ENCODE measurements around the gene JAZF1.

JAZF1 gene

DNA sequence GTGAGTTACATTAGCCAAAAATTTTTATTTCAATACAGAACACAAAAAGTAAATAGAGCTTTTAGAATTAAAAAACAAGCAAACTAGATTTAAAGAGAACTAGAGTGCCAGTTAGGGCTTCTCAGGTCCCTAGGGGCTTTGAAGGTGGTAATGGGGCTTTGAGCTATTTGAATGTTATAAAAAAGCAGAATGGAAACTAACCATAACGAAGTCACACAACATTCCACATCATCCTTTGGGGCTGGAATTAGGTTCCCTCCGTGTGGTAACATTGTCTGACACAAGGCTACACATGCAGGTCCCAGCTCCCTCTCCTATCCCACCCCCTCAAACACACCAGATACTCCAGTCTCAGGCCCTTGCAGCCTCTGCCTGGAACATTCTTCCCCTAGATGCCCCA, 15.3 kb downstream of the JAZF1 start:
- no peak for DNase-seq

DNA sequence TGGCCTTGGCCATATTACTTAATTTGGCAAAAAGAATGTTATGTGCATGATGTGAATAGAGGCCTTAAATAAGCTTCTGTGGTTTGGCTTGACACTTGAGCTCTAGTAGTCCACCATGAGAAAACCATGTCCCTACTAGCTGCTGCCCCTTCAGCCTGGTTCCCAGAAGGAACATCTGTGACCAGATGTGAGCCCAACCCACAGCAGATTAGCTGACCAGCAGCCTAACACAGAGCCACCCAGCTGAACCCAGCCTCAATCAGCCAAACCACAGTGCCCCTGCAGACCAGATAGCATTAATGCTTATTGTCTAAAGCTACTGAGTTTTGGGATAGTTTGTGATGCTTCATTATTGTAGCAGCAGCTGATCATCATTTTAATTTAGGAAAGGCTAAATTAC, 16.6 kb downstream of the JAZF1 start:
- no peak for DNase-seq

DNA sequence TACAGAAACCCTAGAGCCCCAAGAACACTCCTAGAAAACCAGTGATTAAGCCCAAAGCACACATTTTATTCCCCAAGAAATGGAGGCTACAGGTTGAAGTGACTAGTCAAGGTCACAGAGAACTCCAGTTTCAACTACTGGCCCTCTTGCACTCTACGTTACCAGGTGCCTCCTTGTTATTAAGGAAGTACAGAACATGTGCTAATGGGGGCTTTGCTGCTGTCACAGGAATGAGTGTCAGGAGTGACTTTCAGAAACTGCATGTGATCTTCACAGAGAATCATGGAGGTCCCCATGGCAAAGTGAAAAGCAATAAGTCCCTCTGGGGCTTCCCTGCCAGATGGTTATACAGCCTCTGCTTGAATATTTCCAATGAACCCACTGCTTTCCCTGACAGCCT, 19.3 kb downstream of the JAZF1 start:
- DNase-seq, result no peak

DNA sequence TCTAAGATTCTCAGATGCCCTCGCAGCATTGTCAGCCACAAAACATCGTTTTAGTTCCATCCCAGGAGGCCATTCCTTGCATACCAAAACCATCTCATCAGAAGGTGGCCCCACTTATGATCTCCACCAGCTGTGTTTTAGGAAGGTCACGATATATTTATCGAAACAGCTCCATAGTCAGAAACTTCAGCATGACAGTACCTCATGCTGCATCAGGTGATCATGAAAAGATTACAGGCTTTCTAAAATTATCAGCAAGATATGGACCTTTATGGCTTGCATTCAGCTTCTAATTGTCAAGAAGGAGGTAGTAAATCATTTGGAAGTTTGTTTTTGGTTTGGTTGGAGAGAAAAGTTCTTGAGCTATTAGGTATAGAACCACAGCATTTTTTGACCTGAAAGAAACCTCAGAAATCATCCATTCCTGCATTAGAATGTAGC, 20.0 kb downstream of the JAZF1 start:
- DNase-seq, result no peak

DNA sequence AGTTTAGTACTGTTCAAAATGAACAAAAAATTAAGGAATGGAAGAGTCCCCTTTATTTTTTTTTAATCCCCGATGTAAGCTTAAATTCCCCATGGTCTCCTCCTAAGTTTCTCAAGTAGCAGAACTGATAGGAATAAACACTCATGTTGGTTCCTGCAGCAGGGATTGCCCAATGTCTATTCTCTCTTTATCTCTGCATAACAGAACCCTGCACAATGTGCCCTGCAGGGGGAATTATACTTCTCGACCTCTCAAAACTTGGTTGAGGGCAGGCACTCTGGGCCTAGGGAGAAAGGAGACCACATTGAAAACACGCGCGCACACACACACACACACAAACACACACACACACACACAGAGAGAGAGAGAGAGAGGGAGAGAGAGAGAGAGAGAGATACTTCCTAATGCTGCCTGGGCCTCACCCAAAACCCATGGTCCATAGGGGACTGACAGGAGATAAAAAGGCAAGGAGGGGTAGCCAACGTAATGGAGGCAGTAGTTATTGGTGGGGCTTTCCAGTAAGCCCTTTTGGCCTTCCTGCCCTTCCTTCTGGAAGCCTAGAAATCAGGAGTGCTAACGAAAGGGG, 22.7 kb downstream of the JAZF1 start:
- no peak for DNase-seq

DNA sequence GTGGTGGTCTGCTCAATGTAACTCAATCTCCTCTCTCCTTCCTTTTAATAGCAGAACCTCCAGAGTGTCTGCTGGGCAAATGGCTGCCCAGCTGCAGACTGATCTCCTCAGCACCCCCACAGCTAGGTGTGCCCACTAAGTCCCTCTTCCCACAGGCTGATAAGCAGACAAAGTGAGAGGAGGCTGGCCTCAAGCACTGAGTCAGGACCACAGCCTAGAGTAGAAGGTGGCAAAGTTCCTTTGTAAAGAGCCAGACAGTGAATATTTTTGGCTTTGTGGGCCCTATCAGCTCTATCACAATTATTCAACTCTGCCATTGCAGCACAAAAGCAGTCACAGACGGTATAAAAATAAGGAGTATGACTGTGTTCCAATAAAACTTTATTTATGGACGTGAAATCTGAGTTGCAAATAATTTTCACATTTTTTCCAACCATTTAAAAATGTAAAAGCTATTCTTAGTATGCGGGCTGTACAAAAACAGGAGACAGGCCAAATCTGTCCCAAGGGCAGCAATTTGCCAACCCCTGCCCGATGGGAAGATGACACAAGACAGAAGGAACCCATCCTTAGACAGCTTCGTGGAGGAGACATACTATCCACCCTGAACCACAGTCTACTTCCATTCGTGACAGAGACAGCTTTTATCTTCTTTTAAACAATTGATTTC, 23.4 kb downstream of the JAZF1 start:
- DNase-seq, result no peak

DNA sequence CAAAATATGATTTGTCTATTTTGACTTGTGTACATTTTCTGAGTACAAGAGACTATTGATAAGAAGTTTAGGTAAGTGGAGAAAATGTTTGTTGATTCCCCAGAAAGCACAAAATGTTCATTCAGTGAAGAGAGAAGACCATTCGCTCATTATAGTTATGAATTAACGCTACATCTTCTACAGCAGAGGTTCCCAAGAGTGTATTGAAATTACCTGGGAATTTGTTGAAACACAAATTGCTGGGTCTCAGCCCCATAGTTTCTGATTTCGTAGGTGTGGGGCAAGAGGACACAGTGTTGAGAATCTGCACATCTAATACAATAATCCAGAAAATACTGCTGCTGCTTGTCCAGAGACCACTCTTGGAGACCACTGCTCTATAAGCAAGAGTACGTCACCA, 24.2 kb downstream of the JAZF1 start:
- DNase-seq, result no peak

DNA sequence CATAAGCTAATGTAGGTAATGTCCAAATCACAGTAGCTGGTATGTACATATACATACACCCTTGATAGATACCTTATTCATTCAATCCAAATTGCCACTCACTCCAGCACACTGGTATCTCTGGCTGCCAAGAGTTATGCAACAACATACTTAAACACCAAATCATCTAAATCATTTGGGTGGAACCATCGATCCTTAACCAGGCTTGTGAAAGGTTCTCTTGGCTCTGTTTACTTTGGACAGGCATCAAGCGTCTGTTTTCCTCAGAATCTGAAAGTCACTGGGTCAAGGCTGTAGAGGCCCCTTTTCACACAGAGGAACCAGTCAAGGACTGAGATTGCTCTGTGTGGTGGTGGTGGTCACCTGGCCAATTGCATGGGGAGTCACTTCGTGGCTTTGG, 24.6 kb downstream of the JAZF1 start:
- no peak for DNase-seq

DNA sequence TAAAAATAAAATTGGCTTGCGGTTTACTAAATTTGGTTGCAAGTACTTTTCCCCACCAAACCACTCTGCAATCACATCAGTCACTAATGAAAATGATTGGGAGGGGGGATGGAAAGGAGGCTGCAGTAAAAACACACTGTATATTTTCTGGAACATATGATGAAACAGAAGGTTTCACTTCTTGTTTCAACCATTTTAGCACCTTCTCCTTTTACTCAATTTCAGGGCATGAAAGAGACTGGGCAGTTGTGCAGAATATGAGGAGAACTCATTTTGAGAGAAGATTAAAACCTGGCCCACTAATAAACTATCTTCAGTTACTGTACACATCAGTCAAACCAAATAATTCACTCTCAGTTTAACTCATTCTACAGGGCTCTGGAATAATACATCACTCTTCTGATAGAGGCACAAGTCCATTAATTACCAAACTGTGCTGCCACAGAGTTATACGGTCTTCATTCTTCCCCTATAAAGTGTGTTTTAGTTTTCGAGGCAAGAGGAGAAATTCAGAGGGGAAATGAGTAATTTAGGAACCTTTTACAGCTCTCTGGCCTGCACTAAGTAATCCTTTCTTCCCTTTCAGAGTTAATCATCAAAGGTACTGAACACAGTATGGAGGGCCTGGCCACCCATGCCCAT, 25.5 kb downstream of the JAZF1 start:
- no peak for DNase-seq

DNA sequence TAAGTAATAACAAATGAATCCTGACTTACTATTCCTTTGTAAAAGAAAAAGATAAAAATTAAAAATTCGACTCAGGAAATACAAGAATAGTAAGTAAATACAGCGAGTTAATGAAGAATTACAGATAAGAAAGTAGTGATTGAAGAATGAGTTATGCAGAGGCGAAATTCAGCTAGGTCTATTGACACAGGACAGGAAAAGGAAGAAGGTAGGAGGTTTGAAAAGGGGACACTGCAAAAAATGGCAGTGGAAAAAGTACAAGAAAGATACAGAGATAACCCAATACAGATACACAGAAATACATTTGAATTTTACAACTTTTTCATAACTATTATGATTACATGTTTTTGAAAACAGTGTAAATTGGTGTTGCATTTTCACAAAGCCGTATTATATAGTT, 28.0 kb downstream of the JAZF1 start:
- DNase-seq, result no peak

DNA sequence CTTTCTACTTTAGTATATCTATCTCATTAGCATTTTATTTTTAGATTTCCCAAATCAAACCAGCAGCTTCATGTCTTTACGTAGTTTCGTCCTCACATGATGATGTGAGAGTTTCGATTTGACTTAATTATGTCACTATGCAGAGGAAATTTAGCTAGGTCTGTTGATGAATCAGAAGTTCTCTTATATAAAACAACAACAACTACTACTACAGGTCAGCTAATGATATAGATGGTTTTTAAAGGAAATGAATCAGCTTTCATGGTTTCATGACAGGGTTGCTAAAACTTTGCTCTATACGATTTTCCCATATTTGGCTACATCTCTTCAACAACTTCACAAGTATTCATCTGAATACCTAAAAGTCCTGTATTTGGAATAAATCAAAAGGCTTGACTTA, 28.6 kb downstream of the JAZF1 start:
- DNase-seq, result no peak

DNA sequence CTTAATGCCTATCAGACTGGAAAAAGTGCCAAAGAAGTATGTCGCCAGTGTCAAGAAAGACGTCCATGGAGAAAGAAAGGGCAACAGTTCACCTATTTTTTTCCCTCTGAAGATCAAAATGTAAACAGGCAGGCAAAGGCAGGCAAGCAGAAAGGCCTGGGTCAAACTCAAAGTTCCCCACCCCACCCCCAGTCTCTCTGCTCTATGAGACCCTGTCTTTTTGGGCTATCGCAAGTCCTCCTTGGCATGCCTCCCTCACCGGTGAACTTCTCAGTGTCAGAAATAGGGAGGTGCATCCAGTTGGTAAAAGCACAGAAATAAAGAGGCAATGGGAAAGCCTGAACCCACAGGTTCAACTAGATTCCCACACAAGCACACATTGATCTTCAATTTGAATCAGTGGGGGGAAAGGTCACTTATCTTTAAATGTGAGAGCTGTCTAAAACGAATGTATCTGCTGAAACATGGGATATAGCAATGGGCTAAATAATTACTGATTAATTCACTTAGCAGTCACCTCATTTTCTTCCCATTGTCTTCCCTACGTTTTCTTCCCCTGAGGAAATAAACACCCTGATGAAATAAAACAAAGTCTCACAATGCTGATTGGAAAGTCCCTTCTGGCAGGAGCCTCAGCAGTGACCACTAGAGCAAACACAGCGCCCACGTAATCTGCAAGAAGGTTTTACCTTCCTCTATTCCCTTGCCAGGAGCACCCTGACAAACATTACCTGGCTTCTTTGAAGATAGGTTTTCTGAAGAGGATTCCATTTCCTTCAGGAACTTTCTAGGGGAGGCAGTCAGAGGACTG, 31.1 kb downstream of the JAZF1 start:
- DNase-seq, result no peak

DNA sequence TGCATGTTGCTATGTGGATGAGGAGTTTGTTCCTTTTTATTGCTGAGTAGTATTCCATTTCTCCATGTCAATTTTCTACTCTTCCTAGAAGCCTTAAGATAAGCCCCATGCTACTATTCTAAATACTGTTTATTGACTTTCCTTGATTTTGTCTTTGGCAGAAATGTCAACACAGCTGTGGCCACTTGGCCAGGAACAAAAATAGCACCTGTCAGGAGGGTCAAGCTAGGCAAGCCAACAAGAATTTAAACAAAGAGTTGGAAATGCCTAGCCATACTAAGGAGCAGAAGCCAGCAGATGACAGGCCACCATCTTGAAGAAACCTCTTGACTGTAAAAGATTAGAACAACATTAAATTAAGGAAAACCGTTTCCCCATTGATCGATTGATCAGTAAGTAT, 34.7 kb downstream of the JAZF1 start:
- DNase-seq, result no peak

DNA sequence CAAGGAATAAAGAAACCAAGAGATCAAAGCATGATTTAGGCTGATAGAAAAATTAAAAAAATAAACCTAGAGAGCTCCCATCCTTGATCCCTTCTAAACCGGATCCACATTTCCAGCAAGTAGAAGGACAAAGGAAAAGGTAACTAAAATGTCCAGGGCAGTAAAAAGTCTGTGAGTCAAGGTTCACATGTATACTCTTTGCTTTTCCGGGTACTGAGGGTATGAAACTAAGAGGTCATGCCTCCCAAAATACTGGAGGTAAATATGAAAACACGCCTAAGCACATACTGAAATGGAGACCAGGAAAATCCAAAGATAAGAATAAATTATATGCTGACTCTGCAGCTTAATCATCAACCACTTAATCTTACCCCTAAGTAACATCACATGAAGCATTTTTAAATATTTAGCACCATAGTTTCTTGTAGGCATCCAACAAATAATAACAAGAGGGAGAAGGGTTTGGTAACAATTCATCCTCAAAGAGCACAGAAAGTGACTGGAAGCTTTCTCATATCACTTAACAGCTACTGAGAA, 35.4 kb downstream of the JAZF1 start:
- DNase-seq, result no peak

DNA sequence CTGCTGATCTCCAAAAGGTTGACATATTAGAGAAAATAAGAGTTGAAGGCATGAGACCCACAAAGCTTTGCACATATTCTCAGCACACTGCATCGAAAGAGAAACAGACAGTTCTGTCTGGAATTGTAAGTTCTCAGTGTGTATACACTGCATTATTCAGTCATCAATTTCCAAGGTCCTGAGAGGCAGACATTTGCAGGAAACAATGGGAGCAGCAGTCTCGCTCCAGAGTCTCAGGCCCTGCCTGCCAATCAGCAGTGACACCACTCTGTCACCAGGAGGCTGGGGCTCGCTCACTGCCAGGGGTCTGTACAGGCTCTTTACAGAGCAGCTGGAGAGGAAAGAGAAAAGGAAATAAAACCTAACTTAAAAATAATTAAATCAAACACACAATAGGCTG, 36.3 kb downstream of the JAZF1 start:
- DNase-seq, result no peak

DNA sequence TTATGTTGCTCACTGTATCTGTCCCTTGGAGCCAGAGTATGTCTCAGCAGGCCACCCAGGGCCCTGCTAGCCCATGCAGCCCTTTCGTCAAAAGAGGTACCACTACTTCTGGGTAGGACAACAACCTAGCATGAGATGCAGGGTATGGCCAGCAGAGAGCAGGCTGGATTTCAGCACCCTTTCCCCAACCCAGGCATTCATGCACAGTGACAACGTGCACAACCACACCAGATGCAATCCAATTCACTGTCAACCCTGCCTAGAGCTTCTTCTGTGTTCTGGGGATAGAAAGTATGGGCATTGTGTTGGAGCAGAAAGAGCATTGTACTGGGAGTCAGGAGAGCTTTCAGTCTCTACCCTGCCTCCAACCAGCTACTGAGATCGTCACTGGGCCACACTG, 37.9 kb downstream of the JAZF1 start:
- DNase-seq, result no peak

DNA sequence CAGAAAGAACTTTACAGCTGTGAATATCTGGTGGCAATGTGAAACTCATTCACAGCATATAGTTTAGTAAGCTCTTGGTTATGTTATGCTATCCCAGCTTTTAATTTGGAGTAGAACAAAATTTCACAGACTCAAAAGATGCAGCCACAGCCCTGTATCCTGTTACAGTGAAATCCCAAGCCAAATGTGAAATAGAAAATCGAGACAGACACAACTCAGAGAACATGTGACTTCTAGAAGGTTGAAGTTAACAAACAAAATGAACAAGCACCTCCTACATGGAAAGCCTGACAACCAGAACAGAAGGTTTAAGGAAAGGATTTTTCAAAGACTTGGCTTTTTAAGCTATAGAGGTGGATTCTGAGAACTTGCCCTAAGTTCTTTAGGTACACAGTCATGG, 39.6 kb downstream of the JAZF1 start:
- no peak for DNase-seq

DNA sequence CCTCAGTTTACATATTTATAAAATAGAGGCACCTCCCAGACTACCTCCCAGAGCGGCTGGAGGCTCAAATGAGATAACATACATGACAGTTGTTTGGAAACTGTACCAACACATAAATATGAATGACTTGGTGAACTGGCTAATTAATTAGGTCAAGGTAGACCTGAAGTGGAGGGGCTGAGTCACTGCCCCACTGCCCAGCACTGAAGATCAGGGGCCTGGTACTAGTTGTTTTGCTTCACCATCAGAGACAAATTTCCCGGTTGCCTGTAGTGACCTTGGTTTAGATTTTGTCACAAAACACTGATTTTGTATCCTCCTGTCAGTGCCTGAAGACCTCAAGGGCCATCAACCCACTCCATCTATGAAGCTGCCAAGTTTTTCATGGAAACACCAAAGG, 41.8 kb downstream of the JAZF1 start:
- no peak for DNase-seq

DNA sequence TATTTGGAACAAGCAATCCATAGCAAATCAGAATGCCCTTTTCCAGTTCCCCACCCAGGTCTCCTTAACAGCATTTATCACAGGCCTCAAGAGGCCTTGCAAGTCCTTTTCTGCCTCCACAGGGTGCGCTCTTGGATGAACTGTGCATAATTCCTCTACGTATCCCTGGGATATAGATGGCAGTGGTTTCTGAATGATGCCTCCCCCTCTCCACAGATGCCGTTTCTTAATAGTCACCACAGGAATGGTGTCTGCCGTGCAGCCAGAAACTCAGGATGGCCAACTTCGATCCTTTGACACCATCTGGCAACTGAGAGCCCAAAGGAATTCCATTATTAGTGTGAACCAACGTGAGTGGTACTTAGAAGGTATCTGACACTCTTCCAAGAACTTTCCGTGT, 43.1 kb downstream of the JAZF1 start:
- no peak for DNase-seq

DNA sequence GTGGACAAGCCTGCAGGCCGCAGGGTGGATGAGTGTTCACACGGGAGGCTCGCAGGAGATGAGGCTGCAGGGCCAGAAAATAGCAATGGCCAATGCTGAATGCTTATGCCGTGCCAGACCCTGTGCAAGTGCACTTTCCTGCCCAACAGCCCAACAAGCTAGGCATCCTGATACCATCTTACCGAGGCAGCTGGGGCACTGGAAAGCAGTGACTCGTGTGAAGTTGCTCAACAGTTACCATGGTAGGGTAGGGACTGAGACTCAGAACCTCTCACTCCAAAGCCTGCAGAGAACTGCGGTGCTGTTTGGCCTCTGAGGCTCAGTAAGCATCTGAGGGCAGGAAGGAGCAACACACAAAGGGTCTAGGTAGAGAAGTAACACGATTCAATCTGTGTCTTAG, 43.7 kb downstream of the JAZF1 start:
- DNase-seq, result no peak

DNA sequence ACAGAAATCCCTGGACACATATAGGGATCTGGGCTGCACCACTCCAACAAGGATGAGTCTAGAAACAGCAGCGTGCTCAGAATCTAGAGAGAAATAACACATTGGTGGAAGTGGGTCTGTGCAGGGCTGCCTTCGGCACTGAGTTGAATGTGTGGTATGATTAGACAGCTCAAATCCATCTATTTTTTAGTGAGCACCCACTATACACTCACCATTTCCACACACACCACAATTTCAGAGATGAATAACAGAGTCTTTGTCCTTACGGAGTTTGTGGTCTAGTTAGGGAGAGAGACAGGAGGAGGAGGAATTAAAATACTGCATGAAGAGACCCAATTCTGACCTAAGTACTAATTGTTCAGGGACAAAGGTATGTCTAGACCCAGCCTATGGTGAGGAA, 44.2 kb downstream of the JAZF1 start:
- no peak for DNase-seq

DNA sequence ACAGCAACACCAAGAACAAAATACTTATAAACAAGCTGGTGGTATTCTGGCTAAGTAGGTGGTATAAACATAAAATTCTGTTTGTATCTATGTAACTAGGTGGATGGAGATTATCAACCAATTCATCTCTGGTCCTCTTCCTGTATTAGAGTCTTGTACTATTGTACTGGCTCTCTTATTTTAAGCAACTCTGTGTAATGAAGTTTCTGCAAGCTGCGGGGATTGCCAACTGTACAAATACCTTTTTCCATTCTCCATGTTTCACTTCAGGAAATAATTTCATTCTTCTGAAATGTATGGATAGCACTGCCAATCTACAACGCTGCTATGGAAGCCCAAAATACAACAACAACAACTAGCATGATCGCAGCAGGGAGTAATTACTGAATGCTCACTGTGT, 44.8 kb downstream of the JAZF1 start:
- no peak for DNase-seq

DNA sequence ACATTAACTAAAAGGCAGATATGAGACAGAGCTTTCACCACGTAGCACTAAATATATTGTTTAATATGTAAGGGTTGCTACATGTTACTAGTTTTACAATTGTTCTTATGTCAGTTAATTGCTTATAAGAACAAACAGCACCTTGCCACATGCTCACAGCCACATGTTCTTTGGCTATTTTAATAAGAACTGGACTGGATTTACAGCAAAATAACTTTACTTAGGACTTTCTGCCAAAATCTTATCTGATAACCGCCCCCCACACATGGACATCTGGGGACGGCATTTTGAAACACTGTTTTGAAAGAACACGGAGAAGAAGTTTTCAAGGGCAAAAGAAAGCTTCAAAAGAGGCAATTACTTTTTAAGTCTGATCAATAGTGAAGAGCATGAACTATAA, 45.3 kb downstream of the JAZF1 start:
- no peak for DNase-seq

DNA sequence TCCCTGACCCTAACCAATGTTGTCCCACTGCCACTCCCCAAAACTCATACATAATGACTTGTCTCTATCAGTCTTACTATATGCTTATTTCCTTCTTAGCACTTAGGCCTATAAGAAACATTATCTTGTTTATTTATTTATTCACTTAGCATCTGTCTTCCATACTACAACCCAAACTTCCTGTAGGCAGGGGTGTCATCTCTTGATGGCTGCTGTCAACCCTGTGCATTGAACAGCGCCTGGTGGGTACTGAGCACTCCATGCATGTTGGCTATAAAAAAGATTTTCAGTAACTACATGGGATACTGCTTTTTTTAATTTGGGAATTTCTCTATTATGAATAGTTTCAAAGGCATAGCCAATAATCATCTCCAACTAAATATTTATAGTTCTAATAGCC, 46.7 kb downstream of the JAZF1 start:
- no peak for DNase-seq

Data from 8988T (cell line).